HG03066 (cell line): Measurements from ENCODE around the gene LILRA6.
"Not testable (repeated sequence)": the region's sequence is repeated elsewhere in the genome, so short reads cannot be mapped to it uniquely, and the experiment has no call there.

ENCODE experiments used
- ATAC-seq: cut with Tn5 transposase; IDR thresholded peaks from one replicate; pipeline ENCODE4 v1.9.1; 2021; ENCODE audit warnings: low read depth; ENCODE audit not compliant: unreplicated experiment

The LILRA6 gene

GRCh38 chr19:54209811-54210494 lies 32.6 kb downstream of the LILRA6 start:
- ATAC-seq: no peak

- no peak for ATAC-seq
Measured at GRCh38 chr19:54209058-54209810, 33.4 kb downstream of the LILRA6 start.

- ATAC-seq: no peak
Measured at GRCh38 chr19:54208784-54209057, 33.9 kb downstream of the LILRA6 start.

- peak; percentile 56 for ATAC-seq
Measured at GRCh38 chr19:54207983-54208783, 34.4 kb downstream of the LILRA6 start.

- no peak for ATAC-seq
Measured at GRCh38 chr19:54207676-54207982, 35.0 kb downstream of the LILRA6 start.

- not testable (repeated sequence) for ATAC-seq
Measured at GRCh38 chr19:54207193-54207592, 35.4 kb downstream of the LILRA6 start.

- no peak for ATAC-seq
Measured at GRCh38 chr19:54206831-54207177, 35.8 kb downstream of the LILRA6 start.

- no peak for ATAC-seq
Measured at GRCh38 chr19:54206030-54206830, 36.4 kb downstream of the LILRA6 start.

GRCh38 chr19:54204767-54205468 lies 37.7 kb downstream of the LILRA6 start:
- no peak for ATAC-seq

GRCh38 chr19:54203151-54203611 lies 39.4 kb downstream of the LILRA6 start:
- no peak for ATAC-seq

GRCh38 chr19:54201980-54202379 lies 40.6 kb downstream of the LILRA6 start:
- no peak for ATAC-seq

- ATAC-seq: no peak
Measured at GRCh38 chr19:54201172-54201701, 41.4 kb downstream of the LILRA6 start.

- ATAC-seq: no peak
Measured at GRCh38 chr19:54199401-54199800, 43.2 kb downstream of the LILRA6 start.

GRCh38 chr19:54197121-54197520 lies 45.5 kb downstream of the LILRA6 start:
- no peak for ATAC-seq

- ATAC-seq: no peak
Measured at GRCh38 chr19:54196536-54196935, 46.1 kb downstream of the LILRA6 start.

- ATAC-seq: not testable (repeated sequence)
Measured at GRCh38 chr19:54194463-54194862, 48.1 kb downstream of the LILRA6 start.

- ATAC-seq: no peak
Measured at GRCh38 chr19:54193011-54193410, 49.6 kb downstream of the LILRA6 start.

GRCh38 chr19:54191811-54192453 lies 50.7 kb downstream of the LILRA6 start:
- ATAC-seq: no peak

- peak; percentile 21 for ATAC-seq
Measured at GRCh38 chr19:54191011-54191810, 51.4 kb downstream of the LILRA6 start, which contains the start of gene TSEN34. Gene TSEN34, plus strand, starts transcription at chr19:54191308. Its CDS starts 57 bp downstream, at chr19:54191365.
